Measurements from ENCODE around the gene PMEPA1. TPM values are rescaled to one million over a fixed set of nuclear protein-coding genes. Genes with fewer than 3 reads are reported as not detected.

The PMEPA1 gene
- total RNA-seq, 1 donor = 1.9 TPM

- DNase-seq (ENCODE audit: low read depth in 2 of 3, low spot score in 2 of 3) = peak; percentile 24 to 57 (median 51)
Observed at GRCh38 chr20:57680934-57681914, 28.6 kb downstream of the PMEPA1 start.

GRCh38 chr20:57680131-57680716 is 29.6 kb downstream of the PMEPA1 start:
- DNase-seq (ENCODE audit: low read depth in 2 of 3, low spot score in 2 of 3) = peak in 2 of 3 donors; percentile 78 to 82

- DNase-seq (ENCODE audit: low read depth in 2 of 3, low spot score in 2 of 3) = no peak
Observed at GRCh38 chr20:57679113-57679512, 30.7 kb downstream of the PMEPA1 start.

- DNase-seq (ENCODE audit: low read depth in 2 of 3, low spot score in 2 of 3) = peak in 1 of 3 donors; percentile 36
Observed at GRCh38 chr20:57678340-57678739, 31.5 kb downstream of the PMEPA1 start.

- no peak for DNase-seq (ENCODE audit: low read depth in 2 of 3, low spot score in 2 of 3)
Observed at GRCh38 chr20:57677584-57677982, 32.2 kb downstream of the PMEPA1 start.

GRCh38 chr20:57676589-57677583 is 32.9 kb downstream of the PMEPA1 start:
- no peak for DNase-seq (ENCODE audit: low read depth in 2 of 3, low spot score in 2 of 3)

- no peak for DNase-seq (ENCODE audit: low read depth in 2 of 3, low spot score in 2 of 3)
Observed at GRCh38 chr20:57675773-57676172, 34.0 kb downstream of the PMEPA1 start.

- no peak for DNase-seq (ENCODE audit: low read depth in 2 of 3, low spot score in 2 of 3)
Observed at GRCh38 chr20:57672953-57673575, 36.8 kb downstream of the PMEPA1 start.

GRCh38 chr20:57672164-57672563 is 37.7 kb downstream of the PMEPA1 start:
- peak in 2 of 3 donors; percentile 90 to 94 for DNase-seq (ENCODE audit: low read depth in 2 of 3, low spot score in 2 of 3)

GRCh38 chr20:57671662-57672061 is 38.2 kb downstream of the PMEPA1 start:
- DNase-seq (ENCODE audit: low read depth in 2 of 3, low spot score in 2 of 3) = no peak

- no peak for DNase-seq (ENCODE audit: low read depth in 2 of 3, low spot score in 2 of 3)
Observed at GRCh38 chr20:57671072-57671391, 38.8 kb downstream of the PMEPA1 start.

- DNase-seq (ENCODE audit: low read depth in 2 of 3, low spot score in 2 of 3) = no peak
Observed at GRCh38 chr20:57670288-57671071, 39.3 kb downstream of the PMEPA1 start.

- DNase-seq (ENCODE audit: low read depth in 2 of 3, low spot score in 2 of 3) = no peak
Observed at GRCh38 chr20:57669632-57670031, 40.2 kb downstream of the PMEPA1 start.

GRCh38 chr20:57667924-57668782 is 41.7 kb downstream of the PMEPA1 start:
- DNase-seq (ENCODE audit: low read depth in 2 of 3, low spot score in 2 of 3) = no peak

- no peak for DNase-seq (ENCODE audit: low read depth in 2 of 3, low spot score in 2 of 3)
Observed at GRCh38 chr20:57667388-57667787, 42.4 kb downstream of the PMEPA1 start.

- DNase-seq (ENCODE audit: low read depth in 2 of 3, low spot score in 2 of 3) = no peak
Observed at GRCh38 chr20:57666834-57667157, 43.0 kb downstream of the PMEPA1 start.

GRCh38 chr20:57666106-57666833 is 43.5 kb downstream of the PMEPA1 start:
- no peak for DNase-seq (ENCODE audit: low read depth in 2 of 3, low spot score in 2 of 3)

- DNase-seq (ENCODE audit: low read depth in 2 of 3, low spot score in 2 of 3) = no peak
Observed at GRCh38 chr20:57665589-57665971, 44.2 kb downstream of the PMEPA1 start.

Data from hematopoietic multipotent progenitor cell (in vitro differentiated cells).